H9 (cell line): Measurements from ENCODE around the gene LIPC. TPM values are rescaled to one million over a fixed set of nuclear protein-coding genes. Genes with fewer than 3 reads are reported as not detected.

Experiments
- DNase-seq: peaks from one replicate; pipeline ENCODE4 v3.0.0-alpha.2; 2017
- H2AFZ ChIP-seq: one replicate; pipeline ENCODE4 v1.6.1; 2013; ENCODE audit warnings: mild to moderate bottlenecking, low read length, control low read depth, moderate library complexity
- H2AK5ac ChIP-seq: 2 replicates; pipeline ENCODE4 v1.6.1; 2013; ENCODE audit warnings: low read length, control low read depth, mixed read lengths; ENCODE audit not compliant: insufficient read length
- H2BK120ac ChIP-seq: one replicate; pipeline ENCODE4 v1.6.1; 2013; ENCODE audit warnings: low read depth, mild to moderate bottlenecking, low read length, control low read depth, inconsistent platforms; ENCODE audit not compliant: poor library complexity, severe bottlenecking
- H2BK12ac ChIP-seq: 2 replicates; pipeline ENCODE4 v1.6.1; 2013; ENCODE audit warnings: low read length, control low read depth, mixed read lengths, low read depth; ENCODE audit not compliant: insufficient read length
- H2BK15ac ChIP-seq: 2 replicates; pipeline ENCODE4 v1.6.1; 2013; ENCODE audit warnings: low read depth, low read length, control low read depth
- H2BK20ac ChIP-seq: one replicate; pipeline ENCODE4 v1.6.1; 2013; ENCODE audit warnings: low read depth, mild to moderate bottlenecking, low read length, control low read depth, inconsistent platforms; ENCODE audit not compliant: poor library complexity, severe bottlenecking
- H2BK5ac ChIP-seq: 2 replicates; pipeline ENCODE4 v1.6.1; 2013; ENCODE audit warnings: low read length, control low read depth, mixed read lengths; ENCODE audit not compliant: insufficient read length
- H3K14ac ChIP-seq: 2 replicates; pipeline ENCODE4 v1.6.1; 2013; ENCODE audit warnings: low read length, control low read depth; ENCODE audit not compliant: insufficient read depth
- H3K18ac ChIP-seq: 2 replicates; pipeline ENCODE4 v1.6.1; 2013; ENCODE audit warnings: low read depth, mild to moderate bottlenecking, mixed read lengths, low read length, control low read depth; ENCODE audit not compliant: insufficient read length
- H3K23ac ChIP-seq: 2 replicates; pipeline ENCODE4 v1.6.1; 2013; ENCODE audit warnings: low read length, control low read depth, mixed read lengths, low read depth; ENCODE audit not compliant: insufficient read length
- H3K23me2 ChIP-seq: 2 replicates; pipeline ENCODE4 v1.6.1; 2013; ENCODE audit warnings: low read depth, mild to moderate bottlenecking, mixed read lengths, low read length, control low read depth; ENCODE audit not compliant: insufficient read length, poor library complexity, severe bottlenecking
- H3K27ac ChIP-seq: 2 replicates; pipeline ENCODE4 v1.5.1; 2013; ENCODE audit warnings: low read length, control low read depth, mixed read lengths, low read depth; ENCODE audit not compliant: insufficient read length
- H3K27me3 ChIP-seq: 2 replicates; pipeline ENCODE4 v1.6.1; 2013; ENCODE audit warnings: low read length, control low read depth, inconsistent platforms; ENCODE audit not compliant: insufficient read depth
- H3K4ac ChIP-seq: 2 replicates; pipeline ENCODE4 v1.6.1; 2013; ENCODE audit warnings: low read depth, mild to moderate bottlenecking, control low read depth, inconsistent platforms, low read length, moderate library complexity
- H3K4me1 ChIP-seq: 2 replicates; pipeline ENCODE4 v1.6.1; 2013; ENCODE audit warnings: low read length, control low read depth, inconsistent platforms; ENCODE audit not compliant: insufficient read depth
- H3K4me2 ChIP-seq: 2 replicates; pipeline ENCODE4 v1.6.1; 2013; ENCODE audit warnings: low read length, control low read depth, mixed read lengths; ENCODE audit not compliant: insufficient read length, insufficient read depth
- H3K56ac ChIP-seq: 2 replicates; pipeline ENCODE4 v1.6.1; 2013; ENCODE audit warnings: low read depth, mild to moderate bottlenecking, mixed read lengths, low read length, control low read depth; ENCODE audit not compliant: insufficient read length
- H3K79me1 ChIP-seq: 2 replicates; pipeline ENCODE4 v1.6.1; 2013; ENCODE audit warnings: low read depth, mild to moderate bottlenecking, moderate library complexity, low read length, control low read depth, inconsistent platforms; ENCODE audit not compliant: insufficient read depth, poor library complexity, severe bottlenecking
- H3K79me2 ChIP-seq: 2 replicates; pipeline ENCODE4 v1.6.1; 2013; ENCODE audit warnings: low read length, control low read depth, inconsistent platforms; ENCODE audit not compliant: insufficient read depth
- H3K9ac ChIP-seq: 2 replicates; pipeline ENCODE4 v1.6.1; 2013; ENCODE audit warnings: low read length, control low read depth, mixed read lengths; ENCODE audit not compliant: insufficient read length; ENCODE audit errors: extremely low read depth
- H3K9me3 ChIP-seq: one replicate; pipeline ENCODE4 v1.6.1; 2013; ENCODE audit warnings: low read depth, low read length, inconsistent platforms; ENCODE audit not compliant: control insufficient read depth
- H3T11ph ChIP-seq: one replicate; pipeline ENCODE4 v1.6.1; 2013; ENCODE audit warnings: mild to moderate bottlenecking, low read length, control low read depth, inconsistent platforms
- H4K20me1 ChIP-seq: one replicate; pipeline ENCODE4 v1.6.1; 2013; ENCODE audit not compliant: control insufficient read depth, insufficient read length, insufficient read depth
- H4K5ac ChIP-seq: 2 replicates; pipeline ENCODE4 v1.6.1; 2013; ENCODE audit warnings: low read depth, mild to moderate bottlenecking, mixed read lengths, low read length, control low read depth; ENCODE audit not compliant: insufficient read length
- H4K8ac ChIP-seq: replicated peaks from 2 replicates; pipeline ENCODE4 v1.6.1; 2013; ENCODE audit warnings: low read length, control low read depth, mixed read lengths, low read depth; ENCODE audit not compliant: insufficient read length
- H4K91ac ChIP-seq: 2 replicates; pipeline ENCODE4 v1.6.1; 2013; ENCODE audit warnings: low read depth, mild to moderate bottlenecking, moderate library complexity, mixed read lengths, low read length, control low read depth; ENCODE audit not compliant: insufficient read length
- H3K27ac Mint-ChIP-seq, 3 experiments: 2 replicates in 2 of 3; 3 replicates in 1 of 3; pipeline ENCODE4 v1.8.0; 2020 to 2021; ENCODE audit warnings: mixed read lengths in 3 of 3, mild to moderate bottlenecking in 1 of 3, moderate library complexity in 1 of 3
- H3K27me3 Mint-ChIP-seq: 2 replicates; pipeline ENCODE4 v1.8.0; 2021; ENCODE audit warnings: low read depth, mild to moderate bottlenecking, moderate library complexity, mixed read lengths
- H3K36me3 Mint-ChIP-seq, 3 experiments: 2 replicates in 2 of 3; 3 replicates in 1 of 3; pipeline ENCODE4 v1.8.0; 2020 to 2021; ENCODE audit warnings: low read depth in 3 of 3, mixed read lengths in 3 of 3; ENCODE audit not compliant: insufficient read depth in 1 of 3
- H3K4me1 Mint-ChIP-seq, 2 experiments: 2 replicates each; pipeline ENCODE4 v1.8.0; 2020; ENCODE audit warnings: mixed read lengths in 2 of 2
- H3K4me3 Mint-ChIP-seq, 2 experiments: 2 replicates in 1 of 2; 3 replicates in 1 of 2; pipeline ENCODE4 v1.8.0; 2020 to 2021; ENCODE audit warnings: mild to moderate bottlenecking in 2 of 2, mixed read lengths in 2 of 2, moderate library complexity in 1 of 2
- H3K9me3 Mint-ChIP-seq, 2 experiments: 2 replicates in 1 of 2; 3 replicates in 1 of 2; pipeline ENCODE4 v1.8.0; 2020; ENCODE audit warnings: mild to moderate bottlenecking in 2 of 2, mixed read lengths in 2 of 2, moderate library complexity in 1 of 2
- WGBS: extraction: QIAGEN DNeasy Blood & Tissue Kit; methylation state at CpG from one replicate; pipeline ENCODE4 v1.1.7; 2013; ENCODE audit warnings: missing lambda C conversion rate, low lambda C conversion rate, mixed read lengths; ENCODE audit not compliant: insufficient read length; ENCODE audit errors: extremely low coverage; 5-methylcytosine and 5-hydroxymethylcytosine counted together
- total RNA-seq: library from RNA; stranded (reverse); gene quantifications from 2 replicates; pipeline ENCODE4 v1.2.1, GENCODE V29; 2021
- TF ChIP-seq, protein P1 (sequence below): fragments of 200-600 bp; sonication (generic); conservative IDR thresholded peaks from 3 replicates; pipeline ENCODE4 v1.8.0; 2021; ENCODE audit warnings: antibody characterized with exemption, mild to moderate bottlenecking

Gene LIPC
- total RNA-seq, 1 experiment from 2014 or later: not detected

- Histone ChIP-seq H2BK12ac (no peak overlapping the region), H3K4ac (no peak overlapping the region), H3K27me3 (no peaks in the 10 kb centered on the region), H3K9ac (no peak overlapping the region), H3K56ac (no peak overlapping the region), H3K4me1 (peaks cover 3% of the 10 kb centered on the region; the same call in 1 of the 2 replicates), H3K9me3 (no peaks in the 10 kb centered on the region), H3K27ac (no peak overlapping the region), H4K91ac (no peak overlapping the region), H4K8ac (no peak overlapping the region), H2BK20ac (no peak overlapping the region), H3K79me1 (no peaks in the 10 kb centered on the region), H2BK5ac (no peak overlapping the region), H4K5ac (no peak overlapping the region), H3K18ac (no peak overlapping the region), H4K20me1 (no peaks in the 10 kb centered on the region), H2BK15ac (no peak overlapping the region), H3K23me2 (no peaks in the 10 kb centered on the region), H3K4me2 (no peak overlapping the region), H3K14ac (no peak overlapping the region), H2BK120ac (no peak overlapping the region), H3T11ph (no peak overlapping the region), H3K23ac (no peak overlapping the region), H3K79me2 (no peaks in the 10 kb centered on the region), H2AK5ac (no peak overlapping the region), H2AFZ (no peak overlapping the region)
- Mint-ChIP-seq H3K27me3 (peaks cover 7% of the 10 kb centered on the region; the same call in 1 of the 2 replicates), H3K9me3 (no peaks in the 10 kb centered on the region; a peak in 1 of 5 replicates), H3K36me3 (no peaks in the 10 kb centered on the region), H3K27ac (peak overlapping the region in 1 of 3 experiments; percentile 25; a peak in 1 of 7 replicates), H3K4me1 (peaks cover 57 to 59% of the 10 kb centered on the region in 2 experiments), H3K4me3 (peak overlapping the region in 1 of 2 experiments; percentile 33; a peak in 1 of 5 replicates)
- no CpG with 5 or more reads among the region's 7 CpGs for WGBS
- DNase-seq: no peak
- TF ChIP-seq, protein P1, sequence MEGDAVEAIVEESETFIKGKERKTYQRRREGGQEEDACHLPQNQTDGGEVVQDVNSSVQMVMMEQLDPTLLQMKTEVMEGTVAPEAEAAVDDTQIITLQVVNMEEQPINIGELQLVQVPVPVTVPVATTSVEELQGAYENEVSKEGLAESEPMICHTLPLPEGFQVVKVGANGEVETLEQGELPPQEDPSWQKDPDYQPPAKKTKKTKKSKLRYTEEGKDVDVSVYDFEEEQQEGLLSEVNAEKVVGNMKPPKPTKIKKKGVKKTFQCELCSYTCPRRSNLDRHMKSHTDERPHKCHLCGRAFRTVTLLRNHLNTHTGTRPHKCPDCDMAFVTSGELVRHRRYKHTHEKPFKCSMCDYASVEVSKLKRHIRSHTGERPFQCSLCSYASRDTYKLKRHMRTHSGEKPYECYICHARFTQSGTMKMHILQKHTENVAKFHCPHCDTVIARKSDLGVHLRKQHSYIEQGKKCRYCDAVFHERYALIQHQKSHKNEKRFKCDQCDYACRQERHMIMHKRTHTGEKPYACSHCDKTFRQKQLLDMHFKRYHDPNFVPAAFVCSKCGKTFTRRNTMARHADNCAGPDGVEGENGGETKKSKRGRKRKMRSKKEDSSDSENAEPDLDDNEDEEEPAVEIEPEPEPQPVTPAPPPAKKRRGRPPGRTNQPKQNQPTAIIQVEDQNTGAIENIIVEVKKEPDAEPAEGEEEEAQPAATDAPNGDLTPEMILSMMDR: no peak
These were observed 8.5 kb downstream of the LIPC start for GRCh38 chr15:58440158-58440910.
